ENCODE data around the gene TIAL1.

The TIAL1 gene

GRCh38 chr10:119542357-119542987 lies 54.3 kb downstream of the TIAL1 start, which contains the start of gene RGS10:
TSS of gene RGS10 (minus strand) at chr10:119542719. CDS start at chr10:119542638, 81 bp downstream.
- Histone ChIP-seq H3K9me3 (ENCODE audit: insufficient read depth, low read depth, low read length) (no peaks in the 10 kb centered on the region), H3K9ac (ENCODE audit: low read depth, low read length, poor library complexity, severe bottlenecking) (peak within 1 kb of the TSS; percentile 83), H3K4me3 (ENCODE audit: low read length, poor library complexity, severe bottlenecking) (peak within 1 kb of the TSS; percentile 82), H3K9me2 (replicated peaks; ENCODE audit: low read depth, low read length) (no peaks in the 10 kb centered on the region), H3K27me3 (ENCODE audit: insufficient read depth, low read length, poor library complexity, severe bottlenecking) (no peaks in the 10 kb centered on the region), H4K20me1 (ENCODE audit: insufficient read depth, low read length, poor library complexity, severe bottlenecking) (peaks cover 7% of the 10 kb centered on the region), H3K4me1 (ENCODE audit: insufficient read depth, low read length, poor library complexity, severe bottlenecking) (peaks cover 38% of the 10 kb centered on the region), H3K79me2 (ENCODE audit: insufficient read depth, low read length) (peaks cover 13% of the 10 kb centered on the region), H3K36me3 (ENCODE audit: insufficient read depth, low read length) (no peaks in the 10 kb centered on the region), H3F3A (ENCODE audit: low read depth) (no peaks in the 10 kb centered on the region), H3K4me2 (ENCODE audit: low read depth, low read length, poor library complexity, severe bottlenecking) (peak within 1 kb of the TSS; percentile 95), H2AFZ (ENCODE audit: low read length) (peak within 1 kb of the TSS; percentile 90)
- no peak for TF ChIP-seq CTCF (conservative IDR thresholded peaks at IDR 0.05; ENCODE audit: low read length)
- TF ChIP-seq EZH2phosphoT487 (IDR thresholded peaks at IDR 0.05; ENCODE audit: borderline replicate concordance), result no peak

GRCh38 chr10:119541459-119542356 lies 55.1 kb downstream of the TIAL1 start:
- Histone ChIP-seq H3F3A (ENCODE audit: low read depth) (no peaks in the 10 kb centered on the region), H3K9me2 (replicated peaks; ENCODE audit: low read depth, low read length) (no peaks in the 10 kb centered on the region), H3K9ac (ENCODE audit: low read depth, low read length, poor library complexity, severe bottlenecking) (peak overlapping the region; percentile 83), H3K9me3 (ENCODE audit: insufficient read depth, low read depth, low read length) (no peaks in the 10 kb centered on the region), H3K79me2 (ENCODE audit: insufficient read depth, low read length) (peaks cover 13% of the 10 kb centered on the region), H3K27me3 (ENCODE audit: insufficient read depth, low read length, poor library complexity, severe bottlenecking) (no peaks in the 10 kb centered on the region), H3K36me3 (ENCODE audit: insufficient read depth, low read length) (no peaks in the 10 kb centered on the region), H3K4me1 (ENCODE audit: insufficient read depth, low read length, poor library complexity, severe bottlenecking) (peaks cover 39% of the 10 kb centered on the region), H4K20me1 (ENCODE audit: insufficient read depth, low read length, poor library complexity, severe bottlenecking) (peaks cover 7% of the 10 kb centered on the region), H3K4me3 (ENCODE audit: low read length, poor library complexity, severe bottlenecking) (peak overlapping the region; percentile 82), H3K4me2 (ENCODE audit: low read depth, low read length, poor library complexity, severe bottlenecking) (peak overlapping the region; percentile 95), H2AFZ (ENCODE audit: low read length) (peak overlapping the region; percentile 90)
- TF ChIP-seq EZH2phosphoT487 (IDR thresholded peaks at IDR 0.05; ENCODE audit: borderline replicate concordance) (no peak), CTCF (conservative IDR thresholded peaks at IDR 0.05; ENCODE audit: low read length) (no peak)

- H3K4me3 ChIP-seq (ENCODE audit: low read length, poor library complexity, severe bottlenecking), result peak overlapping the region; percentile 82
- peaks cover 7% of the 10 kb centered on the region for H4K20me1 ChIP-seq (ENCODE audit: insufficient read depth, low read length, poor library complexity, severe bottlenecking)
- peak overlapping the region; percentile 95 for H3K4me2 ChIP-seq (ENCODE audit: low read depth, low read length, poor library complexity, severe bottlenecking)
- H3K9me2 ChIP-seq (replicated peaks; ENCODE audit: low read depth, low read length), result no peaks in the 10 kb centered on the region
- H3K9me3 ChIP-seq (ENCODE audit: insufficient read depth, low read depth, low read length), result no peaks in the 10 kb centered on the region
- TF ChIP-seq EZH2phosphoT487 (IDR thresholded peaks at IDR 0.05; ENCODE audit: borderline replicate concordance) (no peak), CTCF (conservative IDR thresholded peaks at IDR 0.05; ENCODE audit: low read length) (no peak)
- peaks cover 13% of the 10 kb centered on the region for H3K79me2 ChIP-seq (ENCODE audit: insufficient read depth, low read length)
- H3K4me1 ChIP-seq (ENCODE audit: insufficient read depth, low read length, poor library complexity, severe bottlenecking), result peaks cover 39% of the 10 kb centered on the region
- H3K27me3 ChIP-seq (ENCODE audit: insufficient read depth, low read length, poor library complexity, severe bottlenecking), result no peaks in the 10 kb centered on the region
- H3F3A ChIP-seq (ENCODE audit: low read depth), result no peaks in the 10 kb centered on the region
- no peaks in the 10 kb centered on the region for H3K36me3 ChIP-seq (ENCODE audit: insufficient read depth, low read length)
- peak overlapping the region; percentile 83 for H3K9ac ChIP-seq (ENCODE audit: low read depth, low read length, poor library complexity, severe bottlenecking)
- no peak overlapping the region for H2AFZ ChIP-seq (ENCODE audit: low read length)
These were observed 55.7 kb downstream of the TIAL1 start for GRCh38 chr10:119541046-119541445.

Data from Loucy (cell line).